Left kidney (tissue), 2 donors: ENCODE data around the gene SORL1. TPM values are rescaled to one million over a fixed set of nuclear protein-coding genes. Genes with fewer than 3 reads are reported as not detected.
"Not testable (repeated sequence)": the region's sequence is repeated elsewhere in the genome, so short reads cannot be mapped to it uniquely, and the experiment has no call there.

Experiments used
- DNase-seq: peaks from one replicate; pipeline ENCODE4 v3.0.0-alpha.2; 2013
- polyA plus RNA-seq: library from polyadenylated mRNA; unstranded; fragments of 120-200 nt; gene quantifications from one replicate; pipeline ENCODE4 v1.2.1, GENCODE V29; 2013; ENCODE audit not compliant: insufficient read length

The SORL1 gene
- polyA plus RNA-seq, 1 donor: 41.9 TPM

DNA sequence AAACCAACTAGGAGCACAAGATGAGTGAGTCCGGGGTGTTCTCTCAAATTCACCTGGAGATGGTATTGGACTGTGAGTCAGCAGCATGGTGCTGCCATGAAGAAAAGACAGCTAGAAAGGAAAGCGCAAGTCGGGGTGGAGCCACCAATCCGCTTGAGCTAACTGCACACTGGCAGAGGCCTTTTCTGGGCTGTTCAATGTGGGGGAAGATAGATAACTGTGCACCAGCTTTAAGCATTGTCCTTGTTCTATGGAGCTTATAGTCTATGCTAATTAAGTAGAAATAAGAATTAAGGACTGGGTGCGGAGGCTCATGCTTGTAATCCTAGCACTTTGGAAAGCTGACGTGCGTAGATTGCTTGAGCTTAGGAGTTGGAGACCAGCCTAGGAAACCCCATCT lies 22.6 kb downstream of the SORL1 start:
- DNase-seq: no peak

DNA sequence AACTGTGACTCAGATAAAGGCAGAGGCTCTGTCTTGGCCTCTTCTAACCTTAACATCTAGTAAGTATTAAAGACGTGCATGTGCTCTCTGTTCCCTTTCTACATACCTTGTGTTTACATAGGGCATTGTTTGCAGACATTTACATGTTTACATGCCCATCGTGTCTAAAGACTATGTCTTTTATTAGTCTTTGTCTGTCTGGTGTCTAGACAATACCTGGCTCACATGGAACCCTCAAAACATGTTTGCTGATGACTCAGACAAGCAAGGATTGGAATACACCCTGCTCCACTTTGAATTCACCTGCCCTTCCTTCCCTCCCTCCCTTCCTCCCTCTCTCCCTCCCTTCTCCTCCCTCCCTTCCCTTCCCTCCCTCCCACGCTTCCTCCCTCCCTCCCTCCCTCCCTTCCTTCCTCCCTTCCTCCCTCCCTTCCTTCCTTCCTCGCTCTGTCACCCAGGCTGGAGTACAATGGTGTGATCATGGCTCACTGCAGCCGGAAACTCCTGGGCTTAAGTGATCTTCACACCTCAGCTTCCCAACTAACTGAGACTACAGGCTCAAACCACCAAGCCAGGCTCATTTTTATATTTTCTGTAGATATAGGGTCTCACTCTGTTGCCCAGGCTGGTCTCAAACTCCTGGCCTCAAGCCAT lies 24.4 kb downstream of the SORL1 start:
- DNase-seq: no peak

DNA sequence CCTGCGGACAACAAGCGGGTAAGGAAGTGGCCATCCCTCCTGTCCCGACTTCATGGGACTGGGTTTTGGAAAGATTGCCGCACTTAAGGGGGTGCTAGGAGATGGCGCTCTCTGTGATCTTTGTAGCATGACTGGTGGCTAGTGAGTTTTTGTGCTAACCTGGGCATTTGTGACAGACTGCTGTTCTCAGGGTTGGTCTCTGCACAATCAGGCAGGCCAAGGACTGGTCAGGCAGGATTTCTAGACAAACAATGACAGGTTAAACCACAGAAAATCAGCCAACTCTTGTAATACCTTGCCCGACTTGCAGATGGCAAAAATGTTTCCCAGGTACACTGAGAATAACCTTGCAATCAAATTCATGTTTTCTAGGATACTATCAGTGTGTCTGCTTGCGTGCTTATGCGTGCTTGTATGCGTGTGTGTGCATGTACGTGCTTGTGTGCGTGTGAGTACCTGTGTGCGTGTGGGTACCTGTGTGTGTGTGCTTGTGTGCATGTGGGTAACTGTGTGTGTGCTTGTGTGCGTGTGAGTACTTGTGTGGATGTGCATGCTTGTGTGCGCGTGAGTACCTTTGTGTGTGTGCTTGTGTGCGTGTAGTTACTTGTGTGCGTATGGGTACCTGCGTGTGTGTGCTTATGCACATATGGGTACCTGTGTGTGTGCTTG lies 26.2 kb downstream of the SORL1 start:
- DNase-seq: no peak

DNA sequence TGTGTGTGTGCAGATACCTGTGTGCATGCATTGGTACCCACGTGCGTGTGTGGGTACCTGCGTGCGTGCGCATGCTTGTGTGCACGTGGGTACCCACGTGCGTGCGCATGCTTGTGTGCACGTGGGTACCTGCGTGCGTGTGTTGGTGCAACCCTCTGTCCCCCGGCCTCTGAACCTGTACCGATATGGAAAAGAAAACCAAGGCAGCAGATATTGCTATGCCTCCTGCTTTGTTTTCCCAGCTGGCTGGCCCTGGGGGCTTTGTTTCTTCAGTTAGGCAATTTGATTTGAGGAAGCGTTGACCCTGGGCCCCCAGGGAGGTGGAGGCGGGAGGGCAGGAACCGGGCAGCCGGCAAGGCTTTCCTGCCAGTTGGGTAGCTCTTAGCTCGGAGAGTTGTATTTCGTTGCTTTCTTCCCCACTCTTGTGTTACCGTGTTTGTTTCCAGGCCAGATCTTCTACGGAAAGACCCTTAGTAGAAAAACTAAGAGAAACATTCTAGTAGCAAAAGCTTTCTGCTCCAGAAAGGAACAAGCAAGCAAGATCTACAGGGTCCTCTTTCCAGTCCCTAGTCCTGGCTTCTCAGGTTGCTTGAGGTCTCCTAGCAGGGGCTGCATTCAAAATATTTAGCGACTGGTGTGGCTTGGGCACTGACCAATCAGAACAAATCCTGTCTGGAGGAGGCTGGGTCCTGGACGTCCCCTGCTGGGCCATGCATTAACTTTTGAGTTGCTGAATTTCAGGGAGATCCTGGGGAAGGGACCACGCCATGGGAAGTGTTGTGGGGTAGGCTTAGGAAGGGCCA lies 27.0 kb downstream of the SORL1 start:
- DNase-seq: no peak

DNA sequence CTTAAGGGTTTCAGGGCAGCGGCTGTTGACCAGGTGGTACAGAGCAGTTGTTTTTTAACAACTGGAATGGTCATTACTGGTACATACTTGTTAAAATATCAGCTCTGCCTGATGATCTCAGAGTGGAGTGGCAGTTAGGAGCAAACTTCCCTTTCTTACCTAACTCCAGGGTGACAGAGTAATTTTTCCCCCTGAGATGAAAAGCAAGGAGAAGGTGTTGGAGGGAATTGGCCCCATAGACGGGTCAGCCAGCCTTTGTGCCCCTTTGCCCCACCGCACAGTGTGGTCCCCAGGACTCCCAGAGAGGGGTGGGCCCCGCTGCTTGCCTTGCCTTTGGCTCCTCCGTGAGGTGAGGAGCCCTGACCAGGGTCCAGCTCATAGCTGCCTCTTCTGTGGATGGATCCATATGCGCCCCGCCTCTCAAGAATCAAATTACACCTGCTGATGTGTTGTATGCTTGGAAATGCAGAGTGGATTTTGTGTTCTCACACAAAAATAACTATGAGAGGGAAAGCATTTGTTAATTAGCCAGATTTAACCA lies 27.7 kb downstream of the SORL1 start:
- no peak for DNase-seq

DNA sequence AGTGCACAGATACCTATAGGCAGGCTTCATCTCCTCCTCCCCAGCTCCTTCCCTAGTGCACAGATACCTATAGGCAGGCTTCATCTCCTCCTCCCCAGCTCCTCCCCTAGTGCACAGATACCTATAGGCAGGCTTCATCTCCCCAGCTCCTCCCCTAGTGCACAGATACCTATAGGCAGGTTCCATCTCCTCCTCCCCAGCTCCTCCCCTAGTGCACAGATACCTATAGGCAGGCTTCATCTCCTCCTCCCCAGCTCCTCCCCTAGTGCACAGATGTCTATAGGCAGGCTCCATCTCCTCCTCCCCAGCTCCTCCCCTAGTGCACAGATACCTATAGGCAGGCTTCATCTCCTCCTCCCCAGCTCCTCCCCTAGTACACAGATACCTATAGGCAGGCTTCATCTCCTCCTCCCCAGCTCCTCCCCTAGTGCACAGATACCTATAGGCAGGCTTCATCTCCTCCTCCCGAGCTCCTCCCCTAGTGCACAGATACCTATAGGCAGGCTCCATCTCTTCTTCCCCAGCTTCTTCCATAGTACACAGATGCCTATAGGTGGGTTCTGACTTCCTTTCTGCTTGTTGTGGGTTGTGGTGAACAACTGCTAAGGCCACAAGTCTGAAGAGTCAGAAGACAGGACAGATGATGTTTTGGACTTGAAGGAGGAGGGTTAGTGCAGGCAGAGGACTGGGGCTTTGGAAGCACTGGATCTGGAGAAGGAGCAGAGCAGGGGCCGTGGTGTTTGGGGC lies 29.5 kb downstream of the SORL1 start:
- DNase-seq: not testable (repeated sequence)

DNA sequence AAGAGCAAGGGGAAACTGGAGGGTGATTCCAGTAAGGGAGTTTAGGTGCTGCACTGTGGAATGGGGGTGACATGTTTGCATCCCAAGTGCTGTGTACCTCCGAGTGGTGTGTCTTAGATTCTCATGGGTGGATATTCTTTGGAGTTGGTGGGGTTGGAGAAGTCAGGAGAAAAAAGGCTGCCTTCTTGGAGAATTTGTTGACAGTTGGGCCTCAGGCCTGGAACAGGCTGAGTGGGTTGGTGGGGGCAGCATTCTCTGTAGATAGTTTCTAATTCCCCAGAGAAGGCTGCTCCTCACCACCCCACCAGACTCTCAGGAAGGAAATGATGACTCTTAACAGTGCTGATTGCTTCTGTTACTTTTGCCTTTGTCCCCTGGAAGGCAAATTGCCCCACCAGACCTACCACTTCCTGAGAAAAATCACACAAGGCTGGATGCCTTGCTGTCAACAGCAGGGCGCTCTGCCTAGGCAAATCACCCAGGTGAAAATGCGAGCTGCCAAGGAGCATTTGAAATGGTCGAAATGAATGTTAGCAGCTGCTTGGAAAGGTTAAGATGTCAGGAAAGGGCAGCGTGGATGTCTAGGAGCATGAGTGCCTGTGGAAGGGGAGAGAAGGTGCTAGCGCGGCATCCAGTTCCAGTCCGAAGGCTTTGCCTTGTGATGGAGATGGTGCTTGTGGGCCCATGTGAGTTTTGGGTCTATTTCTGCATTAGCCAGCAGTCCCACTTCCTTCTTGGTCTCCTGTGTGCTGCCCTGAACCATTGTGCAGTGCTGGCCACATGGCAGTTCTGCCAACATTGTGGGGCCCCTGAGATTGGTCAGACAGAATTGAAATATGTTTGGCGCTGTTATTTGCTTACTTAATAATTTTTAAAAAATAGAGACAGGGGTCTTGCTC lies 30.4 kb downstream of the SORL1 start:
- no peak for DNase-seq

DNA sequence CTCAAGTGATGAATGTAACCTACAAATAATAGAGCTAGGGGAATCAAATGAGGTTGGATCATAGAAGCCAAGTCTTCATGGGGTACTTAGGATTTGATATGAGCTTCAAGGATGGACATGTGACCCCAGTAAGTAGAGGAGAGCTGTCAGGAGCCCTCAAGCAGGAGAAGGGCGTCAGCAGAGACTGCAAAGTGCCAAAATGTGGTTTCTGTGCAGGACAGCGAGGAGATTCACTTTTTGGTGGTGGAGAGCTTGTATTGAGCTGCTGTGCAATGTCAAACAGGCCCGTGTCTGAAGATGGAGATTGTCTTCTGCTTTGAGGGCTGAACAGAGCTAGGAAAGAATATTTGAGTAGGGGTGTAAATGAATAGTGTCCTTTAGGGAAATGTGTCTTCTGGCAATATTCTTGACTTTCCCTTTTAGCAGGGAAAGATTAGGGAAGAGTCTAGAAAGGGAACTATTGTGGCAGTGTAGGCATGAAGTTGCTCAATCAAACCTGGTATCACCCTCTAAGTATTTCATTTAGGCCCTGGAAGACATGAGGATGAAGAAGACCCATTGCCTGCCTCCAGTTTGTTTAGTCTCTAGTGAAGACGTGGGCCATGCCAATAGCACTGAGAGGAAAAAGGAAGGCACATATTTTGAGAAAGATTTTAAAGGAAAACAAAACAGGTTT lies 31.8 kb downstream of the SORL1 start:
- DNase-seq: no peak

DNA sequence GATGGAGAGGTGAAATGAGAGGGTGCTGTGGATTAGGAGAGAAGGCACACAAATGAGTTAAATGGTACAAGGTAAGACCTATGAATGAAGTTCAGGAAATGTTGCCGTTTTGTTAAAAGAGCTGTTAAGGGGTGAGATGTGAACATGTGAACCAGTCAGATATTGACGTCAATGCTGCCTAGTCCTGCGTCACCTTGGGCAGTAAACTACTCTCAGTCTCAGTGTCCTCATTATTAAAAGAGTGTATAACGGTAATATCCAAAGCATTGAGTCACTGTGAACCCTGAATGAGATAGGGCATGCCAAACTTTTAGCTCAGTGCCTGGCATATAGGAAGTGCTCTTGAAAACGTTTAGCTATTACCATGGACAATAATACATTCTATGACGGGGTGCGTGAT lies 33.1 kb downstream of the SORL1 start:
- DNase-seq: no peak

DNA sequence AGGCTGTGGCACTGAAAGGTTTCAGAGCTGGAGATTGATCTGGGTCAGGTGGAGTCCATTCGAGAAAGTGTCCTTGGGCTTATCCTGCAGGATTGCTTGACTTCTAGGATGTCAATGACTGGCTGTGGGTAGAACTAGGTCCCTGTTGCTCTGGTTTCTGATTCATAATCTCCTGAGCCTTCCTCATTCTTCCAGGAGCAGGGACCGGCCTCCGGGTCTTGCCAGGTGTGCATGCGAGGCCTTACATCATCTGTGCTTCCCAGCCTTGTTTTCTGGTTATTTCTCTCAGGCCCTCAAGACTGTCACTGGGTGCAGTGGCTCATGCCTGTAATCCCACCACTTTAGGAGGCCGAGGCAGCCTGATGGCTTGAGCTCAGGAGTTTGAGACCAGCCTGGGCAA lies 33.9 kb downstream of the SORL1 start:
- DNase-seq: no peak

DNA sequence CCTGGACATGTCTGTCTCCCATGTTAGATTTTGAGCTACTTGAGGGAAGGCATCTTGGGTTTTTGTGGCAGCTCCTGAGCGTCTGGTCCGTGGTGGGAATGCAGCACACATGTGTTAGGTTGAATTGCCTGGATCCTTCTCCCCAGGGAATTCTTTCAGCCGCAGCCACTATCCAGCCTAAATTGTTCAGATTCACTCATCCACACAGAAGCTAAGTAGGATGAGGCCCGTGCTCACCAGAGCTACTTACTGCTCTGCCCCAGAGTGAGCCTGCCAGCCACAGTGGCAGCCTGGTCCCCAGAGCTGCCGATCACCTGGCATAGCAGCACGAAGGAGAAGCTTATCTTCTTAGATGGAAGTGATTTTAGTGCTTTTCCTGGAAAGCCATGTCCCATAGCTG lies 35.1 kb downstream of the SORL1 start:
- DNase-seq: no peak

DNA sequence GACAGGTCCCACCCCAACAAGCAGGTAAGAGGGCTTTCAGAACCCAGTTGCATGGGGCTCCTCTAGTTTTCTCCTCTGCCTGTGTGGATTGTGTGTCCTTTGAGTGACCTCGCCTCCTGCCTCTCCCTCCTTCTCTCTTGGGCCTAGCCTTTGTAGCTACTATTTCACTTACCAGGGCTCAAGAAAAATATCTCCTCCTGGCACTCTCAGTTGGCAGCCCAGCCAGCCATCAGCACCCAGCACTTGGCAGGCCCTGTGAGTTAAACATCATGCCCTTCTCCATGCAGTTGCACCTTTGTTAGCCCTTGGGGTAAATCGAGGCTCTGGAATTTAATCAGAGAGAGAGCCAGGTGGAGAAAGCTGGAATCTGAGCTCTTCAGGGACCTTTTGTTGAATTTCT lies 36.1 kb downstream of the SORL1 start:
- DNase-seq: no peak

DNA sequence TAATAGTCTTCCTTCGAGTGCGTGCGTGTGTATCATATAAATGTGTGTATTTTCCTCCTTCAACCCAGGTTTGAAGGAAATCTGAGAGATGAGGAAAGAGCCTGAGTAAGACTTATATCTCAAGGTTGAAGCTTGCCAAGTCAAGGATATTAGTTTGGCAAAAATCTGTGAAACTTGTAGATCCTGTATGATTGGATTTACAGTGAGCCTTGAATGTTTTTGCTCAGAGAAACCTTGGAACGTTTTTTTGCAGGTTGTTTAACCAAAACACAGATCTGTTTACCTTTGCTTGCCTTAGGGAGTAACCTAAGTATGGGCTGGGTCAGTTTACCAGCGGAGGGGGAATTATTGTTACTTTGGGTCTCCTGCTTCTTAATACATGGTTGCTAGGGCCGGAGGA lies 36.5 kb downstream of the SORL1 start:
- no peak for DNase-seq

DNA sequence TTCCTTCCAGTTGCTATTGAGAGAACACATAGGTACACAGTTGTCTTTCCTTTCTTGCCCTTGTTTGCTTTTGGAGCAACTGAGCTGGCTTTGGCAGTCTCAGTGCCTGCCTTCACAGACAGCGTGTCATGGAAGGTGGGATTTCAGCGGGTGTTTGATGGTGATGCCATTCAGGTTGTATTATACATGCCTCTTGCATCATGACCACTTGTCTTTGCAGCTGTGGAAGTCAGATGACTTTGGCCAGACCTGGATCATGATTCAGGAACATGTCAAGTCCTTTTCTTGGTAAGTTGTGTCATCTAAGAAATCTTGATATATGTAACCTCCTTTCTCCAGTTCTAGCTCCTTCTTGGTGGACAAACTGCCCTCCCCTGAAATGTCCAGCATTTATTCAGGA lies 37.7 kb downstream of the SORL1 start:
- no peak for DNase-seq

DNA sequence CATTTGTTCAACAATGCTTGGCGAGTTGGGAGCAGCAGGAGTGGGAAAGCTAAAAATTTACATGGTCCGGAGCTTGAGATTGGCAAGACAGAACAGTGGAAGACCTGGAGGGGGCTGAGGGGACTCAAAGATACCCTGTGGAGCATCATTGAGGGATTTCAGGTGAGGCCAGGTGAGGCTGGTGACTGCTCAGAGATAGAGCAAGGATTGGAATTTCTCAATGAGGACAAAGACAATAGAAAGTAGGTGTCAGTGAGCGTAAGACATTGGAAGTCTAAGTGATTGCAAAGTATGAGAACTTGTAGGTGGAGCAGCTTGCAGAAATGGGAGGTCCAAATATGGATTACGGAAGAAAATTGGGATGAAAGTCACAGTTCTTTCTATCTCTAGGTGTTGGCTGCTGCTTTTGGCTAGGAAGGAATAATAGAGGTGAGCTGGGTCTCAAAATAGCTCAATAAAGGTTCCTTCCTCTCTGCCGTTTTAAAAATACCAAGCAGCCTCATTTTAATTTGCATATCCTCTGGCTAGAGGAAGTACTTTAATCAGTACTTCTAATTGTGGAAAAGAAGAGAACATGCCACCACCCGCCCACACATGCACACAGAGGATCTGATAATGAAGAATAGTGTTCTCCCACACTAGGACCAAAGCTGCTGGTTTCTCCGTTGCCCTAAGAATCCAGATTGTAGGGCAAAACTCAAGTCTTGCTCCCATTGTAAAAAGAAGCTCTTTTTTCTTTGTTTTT lies 42.4 kb downstream of the SORL1 start:
- DNase-seq: no peak

DNA sequence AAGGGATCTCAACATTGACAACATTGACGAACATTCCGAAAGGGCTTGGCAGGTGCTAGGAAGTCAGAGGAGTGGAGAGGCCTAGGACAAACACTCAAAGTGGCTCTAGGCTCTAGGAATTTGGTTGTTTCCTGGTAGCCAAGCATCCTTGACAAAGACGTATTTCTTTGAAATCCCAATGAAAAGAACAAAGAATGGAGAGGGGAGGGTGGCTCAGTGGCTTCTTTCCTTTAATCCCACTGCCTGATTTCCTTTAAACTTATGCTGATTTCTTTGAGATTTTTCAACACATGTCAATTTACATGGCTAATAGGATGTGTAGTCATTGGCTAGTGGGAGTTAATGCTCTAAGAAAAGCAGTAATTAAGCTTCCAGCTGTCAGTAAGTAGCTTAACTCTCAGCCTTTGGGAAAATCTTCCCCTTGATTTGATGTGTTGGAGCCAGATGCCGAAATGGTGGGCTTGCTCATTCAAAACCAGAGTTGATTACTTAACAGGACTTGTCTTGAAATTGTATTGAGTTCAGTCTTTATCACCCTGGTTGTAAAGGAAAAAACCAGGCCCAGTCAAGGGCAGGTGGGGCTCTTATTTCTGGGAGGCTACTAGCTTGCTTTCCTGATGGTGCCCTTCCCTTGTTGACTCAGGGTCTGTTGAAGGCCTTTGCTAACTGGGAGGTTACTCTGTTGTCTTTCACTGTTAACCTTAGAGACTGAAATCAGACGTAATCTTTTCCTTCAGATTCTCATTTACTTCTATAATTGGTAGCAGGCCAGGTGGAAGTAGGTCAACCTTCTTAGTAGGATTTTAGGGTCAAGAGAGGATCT lies 45.3 kb downstream of the SORL1 start:
- DNase-seq: no peak

DNA sequence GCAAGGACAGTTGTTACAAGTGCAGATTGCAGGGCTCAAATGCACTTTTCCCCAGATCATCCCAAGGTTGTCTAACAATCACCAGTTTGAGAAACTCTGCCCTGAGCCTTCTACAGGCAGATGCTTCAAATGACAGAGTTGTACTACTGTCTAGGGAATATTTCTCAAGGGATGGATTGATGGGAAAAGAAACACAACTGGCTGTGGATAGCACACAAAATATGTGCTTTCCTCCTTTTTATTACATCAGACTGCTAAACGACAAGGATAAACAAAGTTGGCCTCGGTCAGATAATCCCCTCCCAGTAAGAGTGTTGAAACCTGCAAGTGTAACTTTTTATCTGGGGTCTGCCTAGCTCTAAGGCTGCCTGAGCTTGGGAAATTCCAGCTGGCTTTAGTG lies 47.3 kb downstream of the SORL1 start:
- no peak for DNase-seq

DNA sequence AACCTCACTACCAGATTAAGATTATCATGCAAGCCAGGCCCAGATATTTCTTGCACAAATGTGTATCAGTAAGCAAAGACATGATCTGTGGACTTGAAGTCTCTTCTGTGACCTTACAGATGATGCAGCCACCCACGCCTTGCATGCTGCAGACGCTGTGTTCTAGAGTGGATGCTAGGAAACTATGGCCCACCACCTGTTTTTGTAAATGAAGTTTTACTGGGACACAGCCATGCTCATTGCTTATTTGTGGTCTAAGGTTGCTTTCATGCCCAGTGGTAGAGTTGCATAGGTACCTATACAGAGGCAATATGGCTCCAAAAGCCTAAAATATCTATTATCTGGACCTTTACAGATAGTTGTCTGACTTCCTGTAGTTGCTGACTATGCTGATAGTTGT lies 48.2 kb downstream of the SORL1 start:
- no peak for DNase-seq

DNA sequence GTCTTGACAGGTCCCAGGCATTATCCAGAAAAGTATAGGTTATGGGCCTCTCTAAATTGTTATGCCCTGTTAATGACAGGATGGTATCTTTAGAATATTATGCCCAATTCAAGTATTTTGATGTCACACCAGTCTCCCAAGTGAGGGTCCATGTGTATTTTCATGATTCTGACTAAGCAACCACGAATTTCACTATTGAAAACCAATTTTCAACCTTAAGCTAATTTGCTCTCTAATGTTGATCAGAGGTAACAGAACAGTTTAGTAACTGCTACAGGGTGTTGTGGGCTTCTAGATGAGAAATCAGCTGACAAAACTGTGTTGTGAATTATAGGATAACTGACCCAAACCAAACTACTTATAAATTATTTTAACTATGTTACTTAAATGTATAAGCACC lies 48.6 kb downstream of the SORL1 start:
- DNase-seq: no peak
